Raji (cell line): Measurements from ENCODE around the gene PPRC1.
A peak's percentile ranks its signal among the peaks of the same experiment; 100 is the strongest.

Experiments used
- POLR2A ChIP-seq: IDR thresholded peaks from 2 replicates; pipeline ENCODE4 v1.6.1; 2011; ENCODE audit warnings: low read depth, low read length, control low read depth; ENCODE audit not compliant: insufficient read depth

The PPRC1 gene

DNA sequence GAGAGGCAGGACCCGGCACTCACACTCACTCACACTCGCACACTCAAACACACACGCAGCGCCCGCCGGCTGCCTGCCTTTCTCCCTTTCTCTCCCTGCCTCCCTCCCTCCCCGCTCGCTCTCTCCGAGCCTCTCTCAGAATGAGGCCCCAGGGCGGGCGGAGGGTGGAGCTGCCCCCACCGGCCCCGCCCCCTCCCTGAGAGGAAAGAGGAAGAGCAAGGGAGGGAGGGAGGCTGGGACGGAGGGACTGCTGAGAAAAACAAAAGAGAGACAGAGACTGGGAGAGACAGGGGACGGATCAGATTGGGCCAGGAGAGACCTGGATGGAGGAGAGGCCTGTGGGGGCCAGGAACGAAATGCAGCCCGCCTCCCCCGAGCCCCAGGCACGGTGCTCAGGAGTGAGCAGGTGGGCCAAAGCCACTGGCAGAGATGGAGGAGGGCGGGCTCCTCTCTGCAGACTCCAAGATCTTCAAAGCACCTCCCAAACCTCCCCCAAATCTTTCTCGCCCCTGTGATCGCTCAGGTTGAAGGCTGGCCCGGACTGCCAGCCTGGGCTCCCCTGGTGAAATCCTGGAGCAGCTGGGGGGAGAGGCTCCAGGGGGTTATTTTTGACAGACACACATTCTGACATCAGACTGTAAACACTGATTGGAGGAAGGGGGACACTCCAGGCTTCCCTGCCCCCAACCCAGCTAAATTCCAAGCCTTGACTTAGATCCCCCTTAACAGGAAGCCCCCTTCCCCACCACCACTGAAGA, 17.8 kb upstream of the PPRC1 start:
- TF ChIP-seq POLR2A, result peak; percentile 73

DNA sequence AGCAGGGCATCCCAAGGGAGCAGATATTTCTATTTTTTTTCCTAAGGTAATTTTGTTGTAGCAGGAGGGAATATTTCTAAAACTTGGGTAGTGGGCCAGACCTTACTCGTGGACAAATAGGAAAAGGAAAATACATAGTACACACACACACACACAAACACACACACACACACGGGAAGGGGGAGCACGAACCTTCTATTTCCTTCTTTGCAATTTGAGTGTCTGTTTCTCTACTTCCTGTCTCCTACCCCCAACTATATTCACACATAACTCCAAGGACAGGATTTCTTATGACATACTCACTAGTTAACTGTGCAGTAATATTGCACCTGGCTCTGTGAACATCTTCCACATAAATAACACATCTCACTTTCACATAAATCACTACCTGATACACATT, 17.1 kb upstream of the PPRC1 start:
- no peak for TF ChIP-seq POLR2A

- no peak for TF ChIP-seq POLR2A
These were observed 16.2 kb upstream of the PPRC1 start for GRCh38 chr10:102116656-102117055.

DNA sequence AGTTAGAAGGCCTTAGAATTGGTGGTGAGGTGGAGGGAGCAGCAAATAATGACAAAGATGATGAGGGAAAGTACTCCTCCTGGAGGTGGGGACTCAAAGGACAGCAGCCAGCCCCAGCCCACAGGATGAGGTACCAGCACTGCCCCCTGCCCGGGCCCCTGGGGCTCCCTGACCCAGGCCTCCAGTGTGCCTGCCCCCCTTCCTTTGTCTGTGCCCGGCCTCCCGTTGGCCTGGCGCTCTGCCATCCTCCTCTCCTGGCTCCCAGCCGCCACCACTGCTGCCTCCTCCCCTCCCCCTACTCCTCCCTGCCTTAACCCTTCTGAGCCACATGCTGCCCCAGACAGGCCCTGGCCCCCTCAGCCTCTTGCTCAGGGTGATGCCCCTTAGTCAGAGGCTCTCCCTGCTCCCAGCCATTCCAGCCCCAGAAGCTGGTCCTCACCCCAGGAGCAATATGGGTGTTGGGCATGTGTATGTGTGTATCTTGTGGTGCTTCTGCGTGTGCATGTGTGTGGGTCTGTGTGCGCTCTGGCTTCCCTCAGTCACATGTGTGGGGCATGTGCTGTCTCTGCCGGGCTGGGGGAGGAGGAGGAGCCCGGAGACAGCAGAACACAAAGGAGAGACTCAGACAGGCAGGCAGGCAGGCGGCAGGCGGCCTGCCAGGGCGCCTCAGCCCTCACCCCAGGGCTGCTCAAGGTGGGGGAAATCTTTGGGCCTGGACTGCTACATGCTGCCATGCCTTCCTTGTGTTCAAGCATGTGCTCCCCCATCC, 15.3 kb upstream of the PPRC1 start:
- 0 out of 2 replicates have a peak, but pooled peaks have one; percentile 12 for TF ChIP-seq POLR2A

- TF ChIP-seq POLR2A, result 0 out of 2 replicates have a peak, but pooled peaks have one; percentile 11
These were observed 14.0 kb upstream of the PPRC1 start for GRCh38 chr10:102118867-102119266.

DNA sequence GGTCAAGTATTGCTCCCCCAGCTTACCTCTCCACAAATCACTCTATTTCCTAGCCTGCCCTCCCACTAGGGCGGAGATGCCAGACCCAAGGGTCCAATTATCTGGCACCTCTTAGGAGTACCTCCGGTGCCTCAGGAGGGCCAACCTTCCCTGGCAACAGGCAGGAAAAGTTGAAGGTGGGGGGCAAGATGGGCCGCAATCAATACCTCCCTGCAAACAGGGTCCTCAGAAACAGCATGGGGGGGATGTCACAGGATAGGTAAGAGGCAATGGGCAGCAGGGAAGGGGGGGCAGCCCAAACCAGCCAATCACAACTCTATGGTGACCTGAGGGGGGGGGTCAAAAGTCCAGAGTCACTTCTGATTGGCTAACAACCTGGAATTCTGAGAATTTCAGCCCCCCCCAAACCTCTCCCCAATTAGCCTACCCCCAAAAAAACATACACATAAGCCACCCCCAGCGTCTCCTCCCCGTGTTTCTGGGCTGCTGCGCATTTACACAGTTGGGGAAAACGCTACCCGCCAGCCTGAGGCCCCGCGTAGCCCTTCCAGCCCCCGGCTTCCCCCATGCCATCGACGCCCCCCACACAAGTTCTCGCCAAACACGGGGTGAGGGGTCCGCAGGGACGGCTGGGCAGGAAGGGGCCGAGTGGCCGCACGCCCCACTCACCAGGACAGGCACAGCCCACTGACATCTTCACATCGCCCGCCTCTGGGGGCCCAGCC, 13.3 kb upstream of the PPRC1 start:
- no peak for TF ChIP-seq POLR2A

GRCh38 chr10:102120142-102120990, 12.5 kb upstream of the PPRC1 start, which contains the start of gene LDB1:
Gene LDB1, minus strand, starts transcription at chr10:102120368. Its CDS starts 258 bp downstream, at chr10:102120110.
- peak; percentile 78 for TF ChIP-seq POLR2A

DNA sequence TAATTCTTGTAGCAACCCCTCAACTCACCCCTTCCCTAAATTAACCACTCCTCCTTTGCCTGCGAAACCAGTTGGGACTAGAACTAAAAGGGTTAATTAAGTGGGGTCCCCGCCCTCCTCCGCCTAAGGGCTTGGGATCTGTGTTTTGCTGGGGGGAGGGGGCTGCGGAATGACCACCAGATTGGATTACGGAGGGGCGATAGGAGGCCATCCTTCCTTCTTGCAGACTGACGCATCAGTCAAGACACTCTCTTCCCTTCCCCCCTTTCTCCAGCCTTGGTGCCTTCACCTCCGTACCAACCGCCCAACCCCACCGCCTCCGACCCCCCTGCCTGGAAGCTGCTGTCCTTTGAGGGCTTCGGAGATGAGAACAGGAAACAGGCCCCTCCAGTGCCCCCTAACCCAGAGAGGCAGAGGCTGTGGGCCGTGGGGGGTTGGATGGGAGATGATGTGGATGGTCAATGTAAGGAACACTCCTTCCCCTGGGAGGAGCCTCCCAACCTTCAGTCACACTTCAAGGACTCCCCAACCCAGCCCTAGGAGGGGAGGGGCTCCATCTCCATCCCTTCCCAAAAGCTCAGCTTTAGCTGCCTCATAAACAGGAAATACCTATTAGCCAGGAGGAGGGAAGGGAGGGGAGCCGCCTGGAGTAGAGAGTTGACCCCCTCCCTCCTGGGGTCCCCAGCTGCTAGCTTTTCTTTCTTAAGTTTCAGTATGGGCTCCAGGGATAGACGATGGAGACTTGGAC, 11.7 kb upstream of the PPRC1 start:
- no peak for TF ChIP-seq POLR2A

GRCh38 chr10:102121739-102122372, 11.0 kb upstream of the PPRC1 start:
- TF ChIP-seq POLR2A, result no peak

DNA sequence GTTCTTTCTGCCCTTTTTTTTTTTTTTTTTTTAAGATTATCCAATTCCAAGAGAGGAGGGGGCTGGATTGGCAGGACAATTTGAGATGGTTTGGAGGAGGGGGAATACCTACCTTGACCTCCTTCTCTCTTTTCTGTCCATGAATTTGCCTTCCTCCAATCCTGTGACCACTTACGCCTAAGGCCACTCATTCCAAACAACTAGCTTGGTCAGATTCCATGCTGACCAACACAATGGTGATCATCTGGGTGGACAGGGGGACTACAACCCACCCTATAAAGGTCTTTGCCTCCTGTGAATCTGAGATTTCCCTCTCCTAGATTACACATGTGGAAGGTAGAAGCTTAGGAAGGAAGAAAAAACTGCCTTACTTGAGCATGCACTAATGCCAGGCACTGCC, 10.4 kb upstream of the PPRC1 start:
- TF ChIP-seq POLR2A, result no peak

DNA sequence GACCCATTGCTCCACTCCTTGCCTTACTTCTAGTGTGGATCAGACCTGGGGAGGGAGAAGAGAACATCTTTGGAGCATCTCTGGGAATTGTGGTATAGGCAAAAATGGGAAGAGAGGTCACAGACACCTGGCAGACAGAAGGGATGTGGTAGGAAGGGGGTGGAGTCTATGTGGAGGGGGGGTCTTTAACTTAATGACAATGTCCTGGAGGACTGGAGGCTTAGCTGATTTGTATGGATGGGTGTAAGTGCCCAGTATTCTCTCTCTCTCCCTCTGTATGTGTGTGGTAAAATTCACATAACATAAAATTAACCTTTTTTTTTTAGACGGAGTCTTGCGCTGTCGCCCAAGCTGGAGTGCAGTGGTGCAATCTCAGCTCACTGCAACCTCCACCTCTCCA, 9.6 kb upstream of the PPRC1 start:
- TF ChIP-seq POLR2A, result no peak

DNA sequence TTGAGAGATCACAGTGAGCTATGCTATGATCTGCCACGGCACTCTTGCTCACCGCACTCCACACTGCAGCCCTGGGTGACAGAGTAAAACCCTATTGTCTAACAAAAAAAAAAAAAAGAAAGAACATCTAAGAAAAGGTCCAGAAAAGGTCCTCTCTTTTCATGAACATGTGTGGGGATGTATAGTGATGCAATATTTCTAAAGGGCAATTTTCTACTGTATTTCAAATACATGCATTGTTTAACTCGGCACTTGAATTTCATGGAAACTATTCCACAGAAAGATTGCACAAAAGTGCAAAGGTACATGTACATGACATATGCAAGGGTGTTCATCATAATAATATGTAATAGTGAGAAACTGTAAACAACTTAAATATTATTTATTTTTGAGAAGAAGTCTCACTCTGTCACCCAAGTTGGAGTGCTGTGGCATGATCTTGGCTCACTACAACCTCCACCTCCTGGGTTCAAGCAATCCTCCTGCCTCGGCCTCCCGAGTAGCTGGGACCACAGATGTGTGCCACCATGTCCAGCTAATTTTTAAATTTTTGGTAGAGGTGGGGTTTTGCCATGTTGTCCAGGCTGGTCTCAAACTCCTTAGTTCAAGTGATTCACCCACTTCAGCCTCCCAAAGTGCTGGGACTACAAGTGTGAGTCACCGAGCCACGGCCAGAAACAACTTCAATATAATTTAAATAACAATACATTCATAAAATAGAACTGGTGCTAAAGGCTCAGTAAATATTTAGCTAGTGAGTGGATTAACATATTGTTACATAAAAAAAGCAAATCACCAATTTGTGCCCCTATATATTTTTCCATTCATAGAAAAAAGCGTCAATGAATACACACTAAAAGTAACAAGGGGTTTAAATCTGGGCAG, 1.3 kb upstream of the PPRC1 start:
- TF ChIP-seq POLR2A, result no peak

- no peak for TF ChIP-seq POLR2A
These were observed 662 bp upstream of the PPRC1 start for GRCh38 chr10:102132193-102132562.
